ACHN (cell line): ENCODE results near the gene ZBTB7B.

Experiments
- DNase-seq: peaks from one replicate; pipeline ENCODE4 v3.0.0-alpha.2; 2015
- in situ Hi-C: cut with HindIII; loops from 2 replicates; pipeline ENCODE4 v1.10.0; 2017; ENCODE audit warnings: low sequenced_read_pairs, low pct_ligation_motif_present, low pct_unique_long_range_greater_than_20kb

The ZBTB7B gene

GRCh38 chr1:154999571-155000410 is 2.8 kb upstream of the ZBTB7B start:
- no peak for DNase-seq
- in situ Hi-C loops = no loop called here

DNA sequence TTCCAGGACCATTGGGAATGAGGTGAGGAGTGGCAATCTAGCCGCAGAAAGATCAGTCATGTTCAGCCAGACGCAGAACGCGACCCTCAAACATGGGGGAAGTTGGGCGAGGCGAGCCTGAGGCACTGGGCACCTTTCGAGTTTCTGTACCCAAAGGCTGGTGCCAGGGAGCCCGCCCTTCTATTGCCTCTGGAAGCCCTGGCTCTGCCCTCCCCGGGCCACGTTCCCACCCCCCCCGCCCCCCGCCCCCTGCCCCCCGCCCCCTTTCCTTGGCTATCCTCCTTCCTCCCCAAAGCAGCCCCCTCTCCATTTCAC is 2.2 kb upstream of the ZBTB7B start:
- in situ Hi-C loops = no loop called here
- DNase-seq = no peak

- DNase-seq = peak; percentile 94
- in situ Hi-C loops = no loop called here
Measured at GRCh38 chr1:155000726-155001424, 1.7 kb upstream of the ZBTB7B start.

DNA sequence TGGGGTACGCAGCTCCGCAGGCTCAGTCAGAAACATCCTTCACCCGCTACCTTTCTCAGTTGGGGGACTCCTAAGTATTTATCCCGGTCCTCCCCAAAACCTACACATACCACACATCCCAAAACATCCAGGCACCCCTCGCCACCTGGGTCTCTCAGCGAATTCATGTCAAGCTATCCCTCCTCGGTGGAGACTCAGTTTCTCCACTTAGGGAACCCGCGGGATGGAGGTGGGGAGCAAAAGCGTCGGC is 1.3 kb upstream of the ZBTB7B start:
- DNase-seq = no peak
- in situ Hi-C loops = no loop called here

DNA sequence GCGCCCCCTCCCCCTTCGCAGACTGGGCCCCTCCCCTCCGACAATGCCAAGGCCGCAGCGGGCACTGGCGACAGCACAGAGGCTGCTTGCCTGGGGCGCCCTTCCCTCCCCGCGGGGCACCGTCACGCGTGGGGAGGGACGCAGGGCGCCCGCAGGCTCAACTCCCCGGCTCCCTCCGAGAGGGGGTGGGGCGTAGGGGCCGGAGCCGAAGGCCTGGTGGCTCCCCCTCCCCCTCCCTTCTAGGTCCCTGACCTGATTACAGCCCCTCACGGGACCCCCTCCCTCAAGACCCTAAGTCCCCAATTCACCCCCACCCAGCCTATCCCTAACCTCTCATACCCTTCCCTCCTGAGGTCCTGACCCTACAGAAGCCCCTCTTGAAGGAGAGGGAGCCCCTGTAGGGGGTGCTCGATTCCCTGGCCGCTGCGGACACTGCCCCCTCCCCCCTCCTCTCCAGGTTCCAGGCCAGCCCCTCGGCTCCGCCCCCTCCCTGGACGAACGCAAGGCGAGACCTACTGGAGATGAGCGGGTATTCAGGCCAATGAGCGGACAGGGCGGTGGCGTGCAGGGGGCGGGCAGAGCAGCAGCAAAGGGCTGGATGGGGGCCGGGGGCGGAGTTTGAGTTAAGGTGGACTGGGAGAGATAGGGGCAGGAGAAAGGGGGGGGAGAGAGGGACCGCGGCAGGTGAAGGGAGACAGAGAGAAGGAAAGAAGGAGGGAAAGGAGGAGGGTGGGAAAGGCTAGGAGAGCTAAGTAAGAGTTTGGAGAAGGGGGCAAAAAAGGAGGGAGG is 733 bp upstream of the ZBTB7B start:
- DNase-seq = peak; percentile 99
- in situ Hi-C loops = no loop called here

GRCh38 chr1:155003227-155003765 is 694 bp downstream of the ZBTB7B start:
- in situ Hi-C loops = no loop called here
- peak; percentile 37 for DNase-seq

DNA sequence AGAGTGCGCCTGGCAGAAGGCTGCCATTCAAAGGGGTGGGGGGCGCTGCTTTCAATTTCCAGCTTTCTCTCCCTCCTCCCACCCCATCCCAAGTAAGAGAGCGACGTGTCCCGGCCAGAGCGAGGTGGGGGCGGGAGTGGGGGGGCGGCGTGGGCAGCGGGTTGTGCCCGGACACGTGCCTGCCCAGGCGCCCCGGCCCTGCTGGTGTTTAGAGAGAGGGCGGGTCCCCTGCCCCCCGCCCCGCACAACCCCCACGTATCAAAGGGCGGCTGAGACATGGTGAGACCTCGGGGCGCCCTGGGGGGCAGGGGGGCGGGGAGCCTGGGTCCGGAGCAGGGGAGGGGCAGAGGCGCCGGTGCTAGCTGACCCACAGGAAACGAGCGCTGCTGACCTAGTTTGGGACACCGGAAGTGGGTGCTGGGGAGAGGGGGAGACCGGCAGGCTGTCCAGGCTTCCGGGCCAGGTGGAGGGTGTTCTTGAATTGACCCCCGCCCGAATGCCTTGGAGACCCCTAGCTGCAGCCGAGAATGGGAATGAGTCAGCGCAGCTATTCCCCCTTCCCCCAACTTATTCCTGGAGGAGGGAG is 1.3 kb downstream of the ZBTB7B start:
- DNase-seq = peak; percentile 81
- in situ Hi-C loops = no loop called here

DNA sequence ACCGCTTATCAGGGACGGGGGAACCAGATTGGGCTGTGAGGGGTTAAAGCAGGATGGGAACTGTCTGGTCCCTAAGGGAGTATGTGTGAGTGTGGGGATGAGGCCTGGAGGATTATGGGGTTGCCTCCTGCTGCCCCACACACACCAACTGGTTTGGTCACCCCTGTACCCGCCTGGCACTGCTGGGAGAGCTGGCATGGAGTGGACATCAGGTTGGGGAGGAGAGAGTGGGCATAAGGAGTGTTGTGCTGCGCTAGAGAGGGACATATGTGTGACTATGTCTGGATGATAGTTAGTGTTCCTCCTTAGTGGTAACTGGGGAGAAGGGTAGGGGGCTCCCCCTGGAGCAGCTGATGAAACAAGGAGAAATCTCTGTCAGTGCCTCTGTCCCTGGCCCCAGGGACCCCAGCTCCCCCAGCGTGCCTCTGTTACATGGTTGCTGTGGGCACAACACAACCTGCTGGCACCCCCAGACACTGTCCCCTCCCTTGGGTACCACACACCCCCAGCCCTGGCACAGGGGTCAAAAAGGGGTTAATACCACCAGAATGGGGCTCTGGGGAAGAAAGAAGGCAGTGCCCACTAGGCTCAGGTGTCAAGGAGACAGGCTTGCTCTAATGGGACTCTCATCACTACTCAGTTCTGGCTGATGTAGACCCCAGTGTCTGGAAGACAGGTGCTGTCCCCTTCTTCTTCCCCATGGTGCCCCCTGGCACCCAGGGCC is 1.9 kb downstream of the ZBTB7B start:
- no peak for DNase-seq
- in situ Hi-C loops = no loop called here

DNA sequence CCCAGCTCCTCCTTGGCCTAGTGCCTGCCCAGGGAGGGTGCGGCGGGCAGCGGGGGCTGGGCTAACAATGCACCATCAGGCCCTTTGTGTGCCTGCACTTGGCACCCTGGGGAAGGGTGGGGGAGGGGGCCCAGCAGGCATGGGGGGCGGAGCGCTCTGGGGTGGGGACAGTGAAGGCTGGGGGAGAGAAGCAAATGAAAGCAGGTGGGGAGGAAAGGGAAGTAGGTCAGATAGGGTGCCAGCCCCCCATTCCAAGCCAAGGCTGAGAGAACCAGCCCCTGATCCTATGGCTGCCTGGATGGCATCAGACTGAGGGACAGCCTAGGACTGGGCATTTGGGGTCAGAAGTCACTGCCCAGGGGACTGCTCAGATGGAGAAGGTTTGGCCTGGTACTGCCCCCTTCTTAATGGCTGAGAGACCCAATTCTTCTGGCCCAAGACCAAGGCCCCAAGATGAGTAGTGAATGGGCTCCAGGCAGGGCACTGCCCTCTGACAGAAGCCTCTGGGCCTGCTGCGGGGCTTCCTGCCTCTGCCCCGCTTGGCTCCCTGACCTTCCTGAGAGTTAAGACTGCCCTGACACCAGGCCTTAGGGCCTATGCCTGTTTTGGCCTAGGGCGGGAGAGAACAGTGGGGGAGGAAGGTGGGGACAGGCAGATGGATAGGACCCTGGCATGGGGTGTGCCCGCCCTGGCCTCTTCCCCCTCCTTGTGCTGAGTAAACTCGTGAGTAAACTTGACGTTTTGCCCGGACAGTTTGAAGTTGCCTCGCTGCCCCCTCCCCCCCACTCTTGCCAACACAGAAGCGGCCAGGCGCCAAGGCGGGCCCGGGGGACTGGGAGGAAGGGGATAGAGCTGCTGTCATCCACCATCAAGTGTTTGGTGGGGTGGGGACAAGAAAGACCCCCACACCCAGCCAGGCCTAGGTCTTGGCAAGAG is 2.7 kb downstream of the ZBTB7B start:
- DNase-seq = no peak
- in situ Hi-C loops = no loop called here

DNA sequence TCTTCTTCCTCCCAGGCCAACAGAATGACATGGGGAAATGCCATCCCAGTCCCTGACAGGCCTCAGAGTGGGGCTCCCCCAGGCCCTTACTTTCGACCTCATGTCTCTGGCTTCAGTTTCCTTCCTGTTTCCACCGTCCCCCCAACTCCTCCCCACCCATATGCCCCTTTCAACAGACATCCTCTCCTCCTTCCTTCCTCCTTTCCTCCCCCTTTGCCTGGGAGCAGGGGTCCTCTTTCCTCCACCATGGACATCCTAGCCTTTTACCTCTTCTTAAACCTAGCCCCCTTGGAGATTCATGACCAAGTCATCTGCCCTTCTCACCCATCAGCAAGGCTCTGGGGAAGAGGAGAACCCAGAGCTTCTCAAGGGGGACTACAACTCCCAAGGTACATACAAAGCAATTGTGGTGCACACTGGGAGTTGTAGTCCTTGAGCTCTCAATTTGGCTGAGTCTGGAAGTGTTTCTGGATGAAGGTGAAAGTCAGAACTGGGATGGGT is 4.0 kb downstream of the ZBTB7B start:
- no peak for DNase-seq
- in situ Hi-C loops = no loop called here

GRCh38 chr1:155007251-155007828 is 4.7 kb downstream of the ZBTB7B start:
- in situ Hi-C loops = no loop called here
- DNase-seq = no peak

- DNase-seq = no peak
- in situ Hi-C loops = no loop called here
Measured at GRCh38 chr1:155008015-155008941, 5.7 kb downstream of the ZBTB7B start.

DNA sequence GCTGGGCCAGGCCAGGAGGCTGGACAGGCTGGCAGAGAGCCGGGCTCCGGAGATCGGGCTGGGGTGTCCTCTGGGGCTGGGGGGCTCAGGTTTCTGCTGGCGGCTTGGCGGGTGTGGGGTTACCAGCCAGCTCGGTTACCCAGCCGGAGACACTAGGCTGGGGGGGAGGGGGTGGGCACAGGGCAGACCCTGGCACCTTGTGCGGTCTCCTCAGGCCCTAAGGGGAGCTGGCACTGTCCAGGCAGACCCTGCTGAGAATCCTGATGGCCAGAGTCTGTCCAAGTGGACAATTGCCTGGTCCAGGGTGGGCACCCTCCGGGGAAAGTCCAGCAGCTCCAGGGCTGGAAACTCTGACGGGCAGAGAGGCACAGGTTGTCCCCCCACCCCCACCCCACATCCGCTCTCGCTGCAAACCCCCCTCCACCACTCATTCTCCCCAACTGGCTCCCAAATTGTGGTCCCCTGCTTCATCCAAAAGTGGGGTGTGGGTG is 6.7 kb downstream of the ZBTB7B start:
- in situ Hi-C loops = no loop called here
- DNase-seq = no peak

DNA sequence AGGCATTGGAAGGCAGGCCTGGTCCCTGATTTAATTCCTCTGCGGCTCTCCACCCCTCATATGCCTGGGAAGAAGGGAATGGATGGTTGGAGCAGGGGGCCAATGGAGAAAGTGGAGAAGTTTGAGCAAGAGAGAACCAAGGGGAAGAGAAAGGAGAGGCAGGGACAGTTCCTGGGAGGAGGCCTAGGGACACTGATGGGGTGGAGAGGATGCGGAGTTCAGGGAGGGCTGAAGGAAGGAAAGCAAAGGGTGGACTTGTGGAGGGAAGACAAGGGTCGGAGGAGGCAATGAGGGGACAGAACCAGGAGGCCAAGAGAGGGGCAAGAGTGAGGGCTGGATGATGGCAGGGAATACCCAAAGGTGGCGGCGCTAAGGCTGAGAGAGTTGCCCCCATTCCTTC is 7.1 kb downstream of the ZBTB7B start:
- in situ Hi-C loops = no loop called here
- DNase-seq = no peak

GRCh38 chr1:155010211-155010918 is 7.8 kb downstream of the ZBTB7B start:
- no peak for DNase-seq
- in situ Hi-C loops = no loop called here
